GM12878 (cell line): Measurements from ENCODE around the gene ARSI. TPM values are rescaled to one million over a fixed set of nuclear protein-coding genes. Genes with fewer than 3 reads are reported as not detected.

Experiments
- ATAC-seq: fragments of 200-7000 bp; cut with Tn5 transposase; 3 replicates; pipeline ENCODE4 v1.9.1; 2020; ENCODE audit warnings: mild to moderate bottlenecking, moderate library complexity
- BruUV-seq: library from RNA; stranded (reverse); fragments of 400-500 nt; replicated peaks from 2 replicates; lab custom pipeline; 2021; lab: Mats Ljungman, UMichigan
- CTCF ChIA-PET: fragments of 300-600 bp; sonication (Branson Sonifier 250); formaldehyde crosslinking; extraction: SDS; loops from one replicate; lab custom pipeline; 2021; ENCODE audit warnings: inconsistent platforms; lab: Yijun Ruan, JAX
- POLR2A ChIA-PET: fragments of 350-600 bp; formaldehyde crosslinking; extraction: SDS; loops from one replicate; lab custom pipeline; 2021; ENCODE audit warnings: inconsistent platforms; lab: Charles Lee
- RAD21 ChIA-PET: fragments of 300-600 bp; sonication (Branson Sonifier 250); formaldehyde crosslinking; loops from one replicate; lab custom pipeline; 2023; ENCODE audit warnings: antibody characterized with exemption; ENCODE audit not compliant: unreplicated experiment; lab: Charles Lee
- SMC1A ChIA-PET: fragments of 300-600 bp; sonication (Branson Sonifier 250); formaldehyde crosslinking; loops from one replicate; lab custom pipeline; 2023; ENCODE audit not compliant: unreplicated experiment, uncharacterized antibody; lab: Charles Lee
- DNase-seq: peaks from one replicate; pipeline ENCODE4 v3.0.0-alpha.2; 2011; ENCODE audit warnings: low read depth, low spot score
- FAIRE-seq: peaks from 3 replicates; lab custom pipeline; 2011; peaks lifted over from hg19 to GRCh38; lab: Jason Lieb, UNC
- H2AFZ ChIP-seq: 2 replicates; pipeline ENCODE4 v1.6.0; 2011; ENCODE audit warnings: low read depth, low read length, control low read depth; ENCODE audit not compliant: control insufficient read depth
- H3K27ac ChIP-seq: 2 replicates; pipeline ENCODE4 v1.5.1; 2011; ENCODE audit warnings: control low read depth; ENCODE audit not compliant: control insufficient read depth, insufficient read depth
- H3K27me3 ChIP-seq, 2 experiments: replicated peaks in 1 of 2; 2 replicates each; pipeline versions ENCODE4 v1.6.0 to v1.6.1; 2011; ENCODE audit warnings: low read length in 1 of 2; ENCODE audit not compliant: control insufficient read depth in 2 of 2, insufficient read depth in 2 of 2
- H3K36me3 ChIP-seq, 2 experiments: 2 replicates each; pipeline ENCODE4 v1.5.1; 2011; ENCODE audit warnings: low read length in 1 of 2; ENCODE audit not compliant: control insufficient read depth in 2 of 2, insufficient read depth in 2 of 2
- H3K4me1 ChIP-seq: 2 replicates; pipeline ENCODE4 v1.6.1; 2011; ENCODE audit warnings: mild to moderate bottlenecking, low read length, moderate library complexity, mixed read lengths; ENCODE audit not compliant: control insufficient read depth, insufficient read depth
- H3K4me2 ChIP-seq: 2 replicates; pipeline ENCODE4 v1.6.0; 2011; ENCODE audit warnings: control low read depth; ENCODE audit not compliant: control insufficient read depth, insufficient read depth
- H3K4me3 ChIP-seq: fragments of 200-600 bp; sonication (generic); 2 replicates; pipeline ENCODE4 v1.5.1; 2016
- H3K79me2 ChIP-seq: 2 replicates; pipeline ENCODE4 v1.6.0; 2011; ENCODE audit warnings: low read length; ENCODE audit not compliant: control insufficient read depth, insufficient read depth
- H3K9ac ChIP-seq: 2 replicates; pipeline ENCODE4 v1.8.0; 2011; ENCODE audit warnings: low read length, control low read depth, mixed read lengths; ENCODE audit not compliant: control insufficient read depth, insufficient read depth
- H3K9me3 ChIP-seq: replicated peaks from 3 replicates; pipeline ENCODE4 v1.5.1; 2011; ENCODE audit warnings: mild to moderate bottlenecking, low read length; ENCODE audit not compliant: control insufficient read depth, insufficient read depth
- H4K20me1 ChIP-seq: 2 replicates; pipeline ENCODE4 v1.6.0; 2011; ENCODE audit not compliant: control insufficient read depth, insufficient read depth
- EZH2 ChIP-seq: IDR thresholded peaks from 2 replicates; pipeline ENCODE4 v1.6.1; 2012; ENCODE audit warnings: low read depth, mild to moderate bottlenecking, control low read depth, inconsistent platforms, low read length, borderline replicate concordance; ENCODE audit not compliant: control insufficient read depth
- NBN ChIP-seq: fragments of 450-650 bp; IDR thresholded peaks from 2 replicates; pipeline ENCODE4 v1.6.1; 2016
- SIN3A ChIP-seq: IDR thresholded peaks from 2 replicates; pipeline ENCODE4 v1.6.1; 2012; ENCODE audit warnings: low read depth, low read length, improper control_type of control experiment
- ZBTB40 ChIP-seq: fragments of 450-650 bp; IDR thresholded peaks from 2 replicates; pipeline ENCODE4 v1.6.1; 2016; ENCODE audit warnings: mild to moderate bottlenecking, moderate library complexity, borderline replicate concordance
- WGBS: methylation state at CpG from one replicate; pipeline ENCODE4 v1.1.6; 2016; ENCODE audit warnings: low lambda C conversion rate; ENCODE audit not compliant: insufficient replicate concordance, insufficient coverage; ENCODE audit errors: missing lambda C conversion rate; 5-methylcytosine and 5-hydroxymethylcytosine counted together
- in situ Hi-C: fragments of 300-500 bp; cut with MboI; formaldehyde crosslinking; loops from 9 replicates; pipeline ENCODE4 v1.14.3; 2018; ENCODE audit warnings: mixed read lengths
- intact Hi-C: fragments of 100-400 bp; cut with micrococcal nuclease; formaldehyde crosslinking; loops from one replicate; pipeline ENCODE4 v1.14.2; 2022; ENCODE audit not compliant: unreplicated experiment
- polyA plus RNA-seq, 11 experiments: library from polyadenylated mRNA; depleted of rRNA in 4 of 11; unstranded in 6 of 11; stranded (reverse) in 5 of 11; fragments of >200 nt; fragmentation: Nextera tagmentation in 4 of 11; fragmentation: Illumina TruSeq in 1 of 11; extraction: Ambion mirVana in 4 of 11; extraction: Trizol in 1 of 11; gene quantifications; 1 replicate in 1 of 11; 2 replicates in 10 of 11; pipeline versions ENCODE4 v1.2.1 to v1.2.3, GENCODE V29; 2011 to 2016; ENCODE audit warnings: inconsistent platforms in 2 of 11, missing spikeins in 2 of 11, low read depth in 1 of 11
- total RNA-seq, 4 experiments: library from RNA; depleted of rRNA in 3 of 4; stranded (reverse); fragments of >200 nt in 3 of 4; fragmentation: Illumina TruSeq in 1 of 4; extraction: Trizol in 1 of 4; gene quantifications; 2 replicates each; pipeline versions ENCODE4 v1.2.1 to v1.2.3, GENCODE V29; 2013 to 2021

ARSI gene
- total and polyA plus RNA-seq, 10 of the 15 experiments (the other 5 are each of a cell fraction or from before 2014, with no cell fraction given): not detected

GRCh38 chr5:150311015-150311692 is 8.4 kb upstream of the ARSI start (continued):
- no peak for TF ChIP-seq ZBTB40
- TF ChIP-seq SIN3A: no peak
- TF ChIP-seq, all 136 proteins: peak for 0

- Histone ChIP-seq H4K20me1 (no peaks in the 10 kb centered on the region), H3K79me2 (no peaks in the 10 kb centered on the region), H3K4me2 (no peak overlapping the region), H3K27ac (no peak overlapping the region), H3K36me3 (no peaks in the 10 kb centered on the region), H3K27me3 (peaks cover 0 to 4% of the 10 kb centered on the region in 2 experiments; a peak in 3 of 4 replicates), H3K9me3 (no peaks in the 10 kb centered on the region), H3K4me1 (no peaks in the 10 kb centered on the region), H2AFZ (no peak overlapping the region), H3K9ac (no peak overlapping the region), H3K4me3 (no peak overlapping the region)
- ChIA-PET POLR2A (interaction anchor here (0.6 kb wide), 1 partner anchor 35 kb away, joined by 5 read pairs; no protein-coding TSS in a partner anchor), RAD21 (no interaction called here), SMC1A (interaction anchor here (0.6 to 1.5 kb wide), 3 partner anchors 10 to 62 kb away, joined by 3 read pairs; no protein-coding TSS in a partner anchor), CTCF (no interaction called here)
- intact Hi-C loops (no loop called here), in situ Hi-C loops (no loop called here)
- no peak for FAIRE-seq
- TF ChIP-seq NBN: no peak
- no peak for TF ChIP-seq EZH2
- no peak for DNase-seq
- BruUV-seq: no TSS peak
- ATAC-seq: no peak
- 6% methylated on average over 5 of the region's 5 CpGs for WGBS
Measured at GRCh38 chr5:150310246-150310645, 7.5 kb upstream of the ARSI start.
